IPS DF 4.7 (cell line): Measurements from ENCODE around the gene TRABD2B.

Source experiments
- DNase-seq: peaks from one replicate; pipeline ENCODE4 v3.0.0-alpha.2; 2013; ENCODE audit warnings: low spot score; ENCODE audit errors: extremely low read depth

TRABD2B gene

DNA sequence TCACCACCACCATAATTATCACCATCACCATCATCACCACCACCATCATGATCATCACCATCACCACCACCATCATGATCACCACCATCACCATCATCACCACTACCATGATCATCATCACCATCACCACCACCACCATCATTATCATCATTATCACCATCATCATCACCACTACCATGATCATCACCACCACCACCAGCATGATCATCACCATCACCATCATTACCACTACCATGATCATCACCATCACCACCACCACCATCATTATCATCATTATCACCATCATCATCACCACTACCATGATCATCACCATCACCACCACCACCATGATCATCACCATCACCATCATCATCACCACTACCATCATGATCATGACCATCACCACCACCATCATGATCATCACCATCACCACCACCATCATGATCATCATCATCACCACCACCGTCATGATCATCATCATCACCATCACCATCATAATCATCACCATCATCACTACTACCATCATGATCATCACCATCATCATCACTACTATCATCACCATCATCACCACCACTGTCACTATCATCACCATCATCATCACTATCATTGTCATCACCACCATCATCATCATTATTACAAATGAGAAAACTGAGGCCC is 60.2 kb downstream of the TRABD2B start:
- DNase-seq = no peak

DNA sequence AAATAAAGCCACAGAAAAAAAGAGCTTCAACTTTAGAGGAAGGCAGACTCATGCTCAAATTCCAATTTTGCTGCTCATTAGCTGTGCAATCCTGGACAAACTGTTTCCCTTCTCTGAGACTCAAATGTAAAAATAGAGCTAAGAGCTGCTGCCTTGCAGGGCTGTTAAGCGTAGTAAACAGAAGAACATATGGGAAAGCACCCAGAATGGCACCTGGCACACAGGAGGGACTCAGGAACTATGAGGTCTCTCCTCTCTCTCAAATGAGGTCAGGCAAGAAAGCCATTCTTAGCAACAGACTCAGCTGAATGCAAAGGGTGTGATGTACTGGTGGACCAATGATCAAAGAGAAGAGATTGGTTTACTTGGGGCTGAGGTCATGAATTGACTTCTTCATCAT is 61.3 kb downstream of the TRABD2B start:
- DNase-seq = no peak

DNA sequence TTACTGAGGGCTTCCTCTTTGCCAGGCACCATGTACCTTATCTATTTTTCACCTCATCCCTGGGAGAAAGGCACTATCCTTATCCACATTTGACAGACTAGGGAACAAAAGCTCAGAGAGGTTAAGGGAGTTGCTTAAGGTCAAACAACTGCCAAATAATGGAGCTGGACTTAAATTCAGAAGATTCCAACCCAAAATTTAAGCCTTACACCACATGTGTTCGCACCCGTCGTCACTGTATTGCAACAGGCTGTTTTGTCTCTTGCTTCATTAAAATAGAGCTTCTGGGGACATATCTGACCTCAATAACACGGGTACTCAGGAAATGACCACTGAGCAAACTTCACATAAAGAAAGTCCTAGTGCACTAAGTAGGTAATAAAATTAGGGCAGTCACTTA is 62.0 kb downstream of the TRABD2B start:
- DNase-seq = no peak

DNA sequence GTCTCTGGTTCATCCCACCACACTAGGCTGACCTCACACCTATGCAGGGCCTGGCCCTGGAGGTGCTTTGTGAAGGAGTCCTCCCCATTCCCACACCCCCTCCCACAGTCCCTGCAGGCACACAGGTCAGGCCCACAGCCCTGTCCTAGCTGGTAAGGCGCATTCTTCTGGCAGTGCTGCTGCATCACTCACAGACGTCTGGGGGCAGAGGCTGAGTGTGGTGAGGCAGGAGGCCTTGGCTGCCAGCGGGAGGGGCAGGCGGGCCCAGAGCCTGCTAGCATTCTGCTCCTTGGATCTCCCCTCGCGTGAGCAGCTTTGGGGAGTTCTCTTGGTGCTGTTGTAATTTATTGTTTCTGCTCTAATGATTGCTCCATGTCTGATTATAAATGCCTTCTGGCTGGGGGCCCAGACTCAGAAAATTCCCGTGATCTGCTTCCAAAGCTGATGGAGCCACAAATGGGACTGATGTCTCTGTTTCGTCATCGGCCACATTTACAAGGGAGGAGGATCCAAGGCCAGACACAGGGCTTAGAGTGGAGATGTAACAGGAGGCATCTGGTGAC is 62.9 kb downstream of the TRABD2B start:
- no peak for DNase-seq

DNA sequence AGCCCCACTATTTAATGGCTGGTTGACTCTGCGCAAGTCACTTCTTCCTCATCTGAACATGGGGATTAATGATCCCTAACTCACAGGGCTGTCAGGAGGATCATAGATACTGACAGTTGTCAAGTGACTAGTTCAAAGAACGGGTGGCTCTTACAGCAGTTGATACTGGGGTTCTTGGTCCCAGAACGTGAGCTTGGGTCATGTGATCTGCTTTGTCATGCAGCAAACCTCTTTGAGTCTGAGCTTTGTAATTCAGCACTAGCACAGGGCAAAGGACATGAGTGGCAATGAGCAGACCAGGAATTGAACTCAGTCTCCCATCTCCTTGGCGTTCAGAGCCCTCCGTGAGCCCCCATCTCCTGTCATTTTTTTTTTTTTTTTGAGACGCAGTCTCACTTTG is 64.4 kb downstream of the TRABD2B start:
- no peak for DNase-seq

DNA sequence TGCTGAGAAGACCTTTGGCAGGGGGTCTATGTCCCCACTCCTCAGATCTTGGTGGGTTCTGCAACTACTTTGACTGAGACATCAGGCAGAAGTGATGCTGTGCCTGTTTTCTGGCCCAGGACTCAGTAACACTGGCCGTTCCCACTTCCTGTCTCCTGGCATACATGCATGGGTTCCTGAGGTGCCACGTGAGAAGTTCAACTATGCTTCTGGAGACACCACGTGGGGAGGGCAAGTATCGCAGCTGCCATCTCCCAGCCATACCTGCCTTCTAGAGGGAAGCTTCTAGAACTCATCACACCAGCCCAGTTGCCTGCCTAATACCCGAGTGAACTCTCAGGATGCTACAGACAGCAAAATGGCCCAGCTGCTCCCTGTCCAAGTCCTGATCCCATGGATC is 65.8 kb downstream of the TRABD2B start:
- DNase-seq = no peak

DNA sequence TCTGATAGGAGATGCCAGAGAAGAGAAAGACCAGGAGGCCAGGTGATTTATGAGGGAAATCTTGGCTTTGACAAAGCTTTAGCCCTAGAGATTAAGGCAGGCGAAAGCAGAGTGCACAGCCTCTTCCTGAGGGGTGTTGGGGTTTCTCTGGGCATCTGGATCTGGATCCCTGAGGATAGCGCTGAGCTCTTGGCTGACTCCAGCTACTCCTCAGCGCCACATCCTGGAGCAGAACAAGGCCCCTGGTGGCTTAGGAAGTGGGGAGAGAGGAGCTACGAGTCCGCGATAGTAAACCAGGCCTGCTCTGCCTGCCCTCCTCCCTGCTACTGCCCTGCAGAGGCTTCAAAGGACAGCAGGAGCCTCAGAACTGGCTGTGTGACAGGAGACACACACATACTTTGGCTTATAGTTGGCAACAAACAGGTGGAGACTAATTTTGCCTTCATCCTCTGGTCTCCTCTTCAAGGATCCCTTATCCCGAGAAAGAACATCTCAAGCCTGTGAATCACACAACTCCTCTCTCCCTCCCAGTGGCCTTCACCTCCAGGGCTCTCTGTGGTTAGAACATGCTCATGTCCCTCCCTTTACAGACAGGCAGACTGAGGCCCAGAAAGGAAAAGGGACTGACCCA is 66.9 kb downstream of the TRABD2B start:
- DNase-seq = no peak

DNA sequence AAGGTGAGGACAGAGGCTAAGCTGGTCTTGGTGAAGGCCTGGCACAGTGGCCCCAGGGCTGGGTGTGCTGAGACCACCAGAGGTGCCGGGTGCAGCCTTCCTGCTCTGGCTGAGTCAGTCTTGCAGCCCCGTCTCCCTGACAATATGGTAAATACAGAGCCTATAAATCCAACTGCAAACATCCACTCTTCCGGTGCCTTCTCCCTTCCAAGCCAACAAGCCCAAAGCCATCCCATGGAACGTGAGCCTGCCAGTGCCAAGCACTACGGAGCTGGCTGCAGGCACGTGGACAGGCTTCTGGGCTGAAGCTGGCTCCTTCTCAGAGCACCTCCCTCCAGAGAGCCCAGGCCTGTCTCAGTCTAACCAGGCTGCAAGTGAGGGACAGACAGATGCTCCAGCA is 70.0 kb downstream of the TRABD2B start:
- no peak for DNase-seq

DNA sequence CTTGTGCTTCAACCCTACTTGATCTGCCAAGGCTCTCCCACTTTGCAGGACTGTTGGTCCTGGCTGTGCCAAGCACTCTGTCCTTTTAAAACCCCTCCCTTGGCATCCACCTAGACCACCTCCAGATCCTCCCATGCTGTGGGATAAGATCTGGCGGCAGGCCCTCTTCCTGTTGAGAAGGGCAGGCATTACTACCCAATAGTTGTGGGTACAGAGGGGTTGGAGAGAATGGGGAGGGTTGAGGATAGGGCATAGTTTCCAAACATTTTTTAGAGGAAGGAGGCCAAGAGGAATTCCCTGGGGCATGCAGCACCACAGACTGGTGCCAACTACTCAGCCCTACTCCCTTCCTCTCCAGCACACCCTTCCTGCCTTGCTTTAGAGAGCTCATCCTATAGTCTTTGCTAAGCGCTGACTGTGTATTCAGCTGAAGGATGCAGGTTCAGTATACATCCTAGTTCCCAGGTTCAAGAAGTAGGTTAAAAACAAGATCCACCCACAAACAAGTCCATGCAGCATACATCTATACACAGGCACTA is 70.7 kb downstream of the TRABD2B start:
- no peak for DNase-seq

DNA sequence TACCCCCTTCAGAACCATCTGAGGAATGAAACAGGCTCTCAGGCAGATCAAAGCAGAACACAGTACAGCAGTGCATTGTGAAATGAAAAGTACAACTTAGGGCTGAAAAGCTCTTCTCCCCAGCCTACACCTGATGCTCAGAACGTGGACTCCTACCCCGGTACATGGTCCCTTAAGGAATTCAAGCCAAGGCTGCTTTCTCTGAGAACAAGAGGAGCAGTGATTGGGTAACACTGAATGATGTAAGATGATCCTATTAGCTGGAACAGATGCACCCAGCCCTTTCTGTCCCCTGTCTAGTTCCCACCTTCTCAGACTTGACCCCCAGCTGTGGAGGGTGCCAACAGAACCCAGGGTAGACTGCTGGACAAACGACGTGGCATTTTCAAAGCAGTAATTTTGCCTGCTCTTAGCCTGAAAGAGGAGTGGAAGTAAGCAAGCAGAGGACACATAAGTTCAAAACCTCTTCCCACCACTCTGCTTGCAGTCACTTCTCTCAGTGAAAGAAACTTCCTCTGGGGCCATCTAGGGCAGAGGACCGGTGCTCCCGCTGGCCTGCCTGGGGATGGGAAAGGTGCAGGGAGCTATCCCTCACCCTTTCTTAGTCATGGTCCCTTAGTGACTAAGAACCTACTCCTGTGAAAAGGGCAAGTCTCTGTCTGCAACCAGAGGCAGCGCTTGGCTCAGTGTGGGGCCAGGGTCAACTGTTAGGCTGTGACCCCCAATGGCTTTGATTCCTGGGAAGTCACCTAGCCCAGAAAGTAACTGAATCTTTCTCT is 72.7 kb downstream of the TRABD2B start:
- DNase-seq = no peak

DNA sequence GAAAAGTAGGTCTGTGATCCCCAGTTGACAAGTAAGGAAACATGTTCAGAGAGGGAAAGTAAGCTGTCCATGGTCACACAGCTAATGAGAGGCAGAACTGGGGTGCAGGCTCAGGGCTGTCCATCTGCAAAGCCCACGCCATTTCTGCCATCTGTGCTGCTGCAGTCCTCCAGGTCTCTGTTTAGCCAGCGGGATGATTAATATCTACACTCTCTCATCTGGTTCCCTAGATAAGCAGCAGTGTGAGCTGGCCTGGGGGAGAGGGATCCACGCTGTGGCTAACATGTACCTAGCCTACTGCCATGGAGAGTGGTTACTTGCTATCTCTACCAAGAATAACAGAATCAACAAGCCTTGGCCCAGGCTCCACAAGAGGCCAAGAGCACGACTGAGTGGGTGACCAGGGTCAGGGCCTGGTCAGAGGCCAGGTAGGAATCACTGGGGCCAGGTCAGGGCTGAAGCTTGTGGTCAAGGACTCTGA is 75.2 kb downstream of the TRABD2B start:
- DNase-seq = no peak

DNA sequence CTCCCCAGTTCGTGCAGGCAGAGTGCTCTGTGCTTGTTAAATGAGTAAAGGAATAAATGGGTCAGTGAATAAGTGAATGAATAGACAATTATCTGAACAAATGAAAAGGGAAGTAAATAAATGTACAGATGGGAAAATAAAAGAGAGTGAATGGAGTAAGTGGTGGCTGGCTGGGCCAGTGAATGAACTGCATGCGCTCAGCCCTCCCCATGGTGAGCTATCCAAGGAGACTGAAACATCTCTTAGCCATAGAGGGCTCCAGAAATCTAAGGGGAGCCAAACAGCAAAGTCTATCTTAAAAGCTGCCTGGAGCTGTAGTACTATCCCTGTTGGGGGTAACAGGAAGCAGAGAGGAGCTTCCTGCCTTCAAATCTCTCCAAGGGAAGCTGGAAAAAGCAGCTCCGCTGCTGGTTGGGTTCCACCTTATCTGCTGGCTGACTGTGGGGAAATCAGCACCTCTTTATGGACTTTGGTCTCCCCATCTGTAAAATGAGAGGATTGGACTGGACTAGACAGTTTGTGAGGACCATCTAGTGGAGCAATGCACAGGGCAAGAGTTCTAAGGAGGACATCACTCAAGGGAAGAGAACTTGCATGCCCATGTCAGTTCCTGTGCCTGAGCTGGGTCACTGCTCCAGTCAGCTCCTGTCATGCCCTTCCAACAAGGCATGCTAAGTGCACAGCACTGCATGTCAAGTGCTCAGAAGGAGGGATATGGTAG is 77.9 kb downstream of the TRABD2B start:
- no peak for DNase-seq

DNA sequence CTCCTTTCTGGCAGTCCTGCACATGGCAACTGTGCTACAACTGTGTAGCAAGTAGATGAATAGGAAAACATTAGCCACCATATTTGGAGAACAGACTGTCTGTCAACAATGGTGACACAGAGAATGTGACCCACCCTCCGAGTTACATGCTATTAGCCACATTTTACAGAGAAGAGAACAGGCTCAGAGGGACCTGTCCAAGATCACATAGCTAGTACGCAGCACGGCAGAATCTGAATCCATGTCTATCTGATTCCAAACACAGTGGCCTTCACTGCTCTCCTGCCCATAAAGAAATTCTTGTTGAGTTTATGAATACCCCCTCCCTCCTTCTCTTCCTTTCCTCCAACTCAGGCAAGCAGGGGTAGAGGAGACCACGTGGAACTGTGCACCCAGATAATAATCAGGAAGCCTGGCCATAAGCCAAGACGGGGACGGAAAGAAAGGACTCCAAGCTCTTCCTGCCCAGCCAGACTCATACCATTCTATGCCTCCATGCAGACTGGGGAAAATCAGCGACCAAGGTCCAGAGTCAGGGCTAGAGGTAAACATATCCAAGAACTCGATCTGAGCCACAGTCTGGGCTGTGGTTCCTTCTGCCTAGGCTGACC is 78.8 kb downstream of the TRABD2B start:
- no peak for DNase-seq

DNA sequence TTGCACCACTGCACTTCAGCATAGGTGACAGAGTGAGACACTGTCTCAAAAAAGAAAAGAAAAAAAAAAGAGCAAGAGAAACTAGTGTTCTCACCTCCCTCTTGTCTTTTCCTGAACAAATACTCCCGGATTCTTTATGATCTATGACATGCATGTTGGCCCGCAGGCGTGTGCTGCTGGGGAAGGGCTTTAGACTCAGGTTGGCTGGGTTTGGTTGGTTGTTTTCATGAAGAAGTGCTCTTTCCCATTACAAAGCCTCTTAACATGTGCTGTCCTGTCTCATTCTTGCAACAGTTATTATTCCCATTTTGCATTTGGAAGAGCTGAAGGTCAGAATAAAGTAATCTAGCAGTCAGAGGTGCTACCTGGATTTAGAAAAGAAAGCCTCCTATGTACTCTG is 79.5 kb downstream of the TRABD2B start:
- no peak for DNase-seq

DNA sequence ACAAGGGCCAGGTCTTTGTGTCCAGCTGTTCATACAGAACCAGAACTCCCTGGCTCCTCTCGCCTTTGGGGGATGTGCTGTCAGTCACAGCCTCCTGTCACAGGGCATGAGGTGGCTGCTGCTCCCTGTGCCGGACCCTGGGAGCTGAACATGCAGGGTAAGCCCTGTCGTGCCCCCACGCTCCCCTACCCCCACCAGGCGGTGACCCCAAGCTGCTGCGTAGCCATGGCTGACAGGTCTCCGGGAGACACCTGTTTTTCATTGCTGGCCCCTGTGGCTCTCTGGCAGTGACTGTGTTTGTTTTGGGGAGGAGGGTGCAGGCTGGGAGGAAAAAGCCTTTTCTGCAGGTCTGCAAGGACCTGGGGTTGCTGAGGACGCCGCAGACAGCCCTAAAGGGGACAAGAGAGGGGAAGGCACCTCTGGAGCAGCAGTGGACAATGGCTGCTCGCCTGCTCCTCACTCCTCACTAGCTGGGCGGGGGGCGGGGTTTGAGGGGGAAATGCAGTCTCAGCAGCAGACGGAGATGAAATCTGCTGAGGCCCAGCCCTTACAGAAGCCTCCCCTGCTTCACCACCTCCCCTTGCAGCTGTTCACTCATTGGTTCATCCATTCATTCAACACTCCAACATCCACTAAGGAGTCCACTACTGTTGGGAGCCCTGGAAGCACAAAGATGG is 81.4 kb downstream of the TRABD2B start:
- DNase-seq = no peak

DNA sequence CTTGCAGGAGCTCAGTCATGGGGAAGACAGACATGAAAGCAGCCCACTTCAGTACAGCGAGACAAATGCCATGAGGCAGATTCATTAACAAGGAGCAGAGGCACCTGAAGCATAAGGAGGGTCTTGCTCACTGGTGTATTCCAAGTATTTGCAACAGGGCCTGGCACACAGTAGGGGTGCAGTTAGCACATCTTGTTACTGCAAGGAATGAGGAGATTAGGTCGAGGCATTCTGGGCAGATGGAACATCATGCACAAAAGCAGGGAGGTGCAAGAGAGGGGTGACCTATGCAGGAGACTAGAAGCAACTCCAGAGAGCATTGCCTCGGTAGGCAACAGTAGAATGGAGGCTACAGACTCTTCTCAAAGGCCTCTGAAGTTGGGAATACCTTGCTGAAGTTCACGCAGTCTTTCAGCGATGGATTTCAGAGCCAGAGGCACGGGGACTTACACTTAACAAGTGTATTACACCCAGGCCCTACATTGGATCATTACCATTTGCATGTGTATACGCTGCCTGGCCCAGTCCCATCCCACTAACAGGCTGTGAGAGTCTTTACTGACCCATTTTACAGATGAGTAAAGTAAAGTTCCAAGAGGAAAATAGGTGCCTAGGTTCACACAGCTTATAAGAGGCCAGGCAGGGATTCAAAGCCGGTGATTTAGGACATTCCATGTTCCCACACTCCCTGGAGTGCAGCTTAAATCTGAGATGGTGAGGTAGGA is 82.1 kb downstream of the TRABD2B start:
- no peak for DNase-seq

DNA sequence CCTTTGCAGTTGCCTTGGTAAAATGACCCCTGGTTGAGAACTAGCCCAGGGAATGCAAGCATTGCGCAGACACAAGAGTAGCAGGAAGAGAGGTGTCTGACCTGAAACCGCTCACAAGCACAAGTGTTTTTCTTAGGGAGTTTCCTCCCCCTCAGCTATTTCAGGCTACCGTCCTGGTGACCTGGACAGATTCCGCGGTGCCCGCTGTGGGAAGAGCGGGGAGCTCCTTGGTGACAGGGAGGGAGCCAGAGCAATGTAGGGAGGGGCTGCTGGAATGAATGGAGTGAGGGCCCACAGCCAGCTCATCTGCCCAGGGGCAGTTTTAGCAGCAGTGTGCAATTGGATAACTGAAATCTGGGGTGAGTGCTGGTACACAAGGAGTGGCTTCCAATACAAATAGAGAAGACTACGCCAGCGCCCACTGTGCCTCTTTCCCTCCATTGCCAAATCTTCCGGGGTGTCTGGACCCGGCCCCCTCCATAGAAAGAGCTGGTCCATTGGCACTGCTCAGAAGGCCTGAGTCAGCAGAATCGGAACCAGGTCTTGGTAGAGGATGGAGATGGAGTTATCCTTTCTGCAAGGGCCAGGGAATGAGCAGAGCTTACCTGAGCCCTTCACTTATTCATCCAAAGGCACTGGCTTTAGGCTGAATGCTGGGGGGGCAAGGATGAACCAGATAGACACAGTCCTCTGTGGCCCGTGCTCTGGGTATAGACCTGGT is 82.8 kb downstream of the TRABD2B start:
- no peak for DNase-seq

DNA sequence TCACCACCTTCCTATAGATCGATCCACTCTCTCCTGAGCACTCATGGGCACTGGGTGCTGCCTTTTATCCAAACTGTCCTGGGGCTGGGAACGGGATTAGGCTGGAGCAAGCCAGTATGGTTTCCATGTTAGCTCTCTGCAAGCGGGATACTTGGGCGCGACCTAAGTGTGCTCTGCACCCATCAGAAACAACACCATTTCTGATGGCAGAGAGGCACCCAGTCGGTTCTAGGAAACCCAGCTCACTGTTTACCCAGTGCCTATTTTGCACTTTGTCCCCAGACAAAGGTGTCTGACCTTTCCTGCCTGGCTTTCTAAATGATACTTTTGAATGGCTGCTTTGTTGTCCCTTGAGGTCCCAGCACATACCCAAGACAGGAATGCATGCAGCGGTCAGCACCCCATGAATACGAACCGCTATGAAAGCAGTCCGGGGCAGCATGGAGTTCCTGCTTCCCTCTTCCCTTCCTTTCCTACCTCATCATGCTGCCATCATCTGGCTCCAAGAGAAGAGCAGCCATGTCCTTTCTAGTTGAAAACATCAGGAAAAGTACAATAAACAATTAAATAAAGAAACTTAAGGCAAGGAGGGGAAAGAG is 83.9 kb downstream of the TRABD2B start:
- no peak for DNase-seq

DNA sequence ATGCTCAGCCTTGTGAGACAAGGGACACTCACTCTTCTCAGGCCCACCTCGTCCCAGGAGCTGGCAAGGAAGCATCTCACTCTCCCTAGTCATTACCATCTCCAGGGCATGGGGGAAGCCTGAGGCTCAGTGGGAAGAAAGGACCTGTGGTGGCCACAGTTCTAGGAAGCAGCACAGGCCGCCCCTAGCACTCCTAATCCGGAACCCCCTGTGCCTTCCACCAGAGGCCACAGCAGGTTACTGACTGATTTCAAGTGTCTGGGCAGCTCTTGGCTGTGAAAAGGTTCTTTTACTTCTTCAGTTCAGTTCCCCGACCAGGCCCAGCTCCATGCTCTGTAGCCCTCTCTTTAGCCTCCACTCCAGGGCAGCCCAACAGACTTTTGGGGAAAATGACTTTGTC is 84.4 kb downstream of the TRABD2B start:
- no peak for DNase-seq
